HG02763 (cell line): Measurements from ENCODE around the gene MED13L.

Experiments used
- ATAC-seq: cut with Tn5 transposase; IDR thresholded peaks from one replicate; pipeline ENCODE4 v1.9.1; 2021; ENCODE audit warnings: mild to moderate bottlenecking, moderate library complexity; ENCODE audit not compliant: unreplicated experiment

The MED13L gene

GRCh38 chr12:116159593-116160200, 117.8 kb downstream of the MED13L start:
- ATAC-seq: no peak

DNA sequence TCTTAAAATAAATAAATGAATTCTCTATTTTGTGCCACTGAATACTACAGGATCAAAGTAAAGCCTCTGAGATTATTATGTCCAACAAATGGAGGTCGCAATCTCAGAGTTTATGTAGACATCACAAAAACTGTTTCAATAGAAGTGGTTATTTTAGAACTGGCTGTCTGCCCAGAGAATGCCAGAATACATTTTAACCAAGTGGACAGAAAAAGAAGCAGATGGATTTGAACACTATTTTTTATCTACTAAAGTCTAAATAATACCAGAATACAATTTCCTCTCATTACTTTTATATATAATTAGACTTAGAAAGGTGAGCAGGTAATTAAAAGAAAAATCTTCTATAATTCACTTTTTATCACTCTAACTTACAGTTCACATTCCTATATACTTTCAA, 118.3 kb downstream of the MED13L start:
- ATAC-seq: no peak

DNA sequence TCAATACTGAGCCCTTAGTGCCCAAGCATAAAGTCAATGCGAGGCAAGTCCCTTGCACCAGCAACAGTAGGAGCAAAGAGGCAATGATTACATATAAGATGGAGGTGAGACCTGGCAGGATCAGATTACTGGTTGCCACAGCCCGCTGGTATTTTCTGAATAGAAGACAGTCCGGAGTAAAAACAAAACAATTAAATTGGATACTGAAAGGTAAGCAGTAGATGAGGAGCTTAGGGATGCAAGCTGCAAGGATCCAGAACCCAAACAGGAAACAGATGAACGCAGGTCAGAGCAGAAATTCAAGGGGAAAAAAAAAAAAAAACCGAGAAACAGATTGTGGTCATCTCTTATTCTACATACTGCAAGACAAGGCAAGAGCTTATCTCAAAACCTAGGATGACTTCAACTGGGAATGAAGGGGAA, 119.6 kb downstream of the MED13L start:
- no peak for ATAC-seq

DNA sequence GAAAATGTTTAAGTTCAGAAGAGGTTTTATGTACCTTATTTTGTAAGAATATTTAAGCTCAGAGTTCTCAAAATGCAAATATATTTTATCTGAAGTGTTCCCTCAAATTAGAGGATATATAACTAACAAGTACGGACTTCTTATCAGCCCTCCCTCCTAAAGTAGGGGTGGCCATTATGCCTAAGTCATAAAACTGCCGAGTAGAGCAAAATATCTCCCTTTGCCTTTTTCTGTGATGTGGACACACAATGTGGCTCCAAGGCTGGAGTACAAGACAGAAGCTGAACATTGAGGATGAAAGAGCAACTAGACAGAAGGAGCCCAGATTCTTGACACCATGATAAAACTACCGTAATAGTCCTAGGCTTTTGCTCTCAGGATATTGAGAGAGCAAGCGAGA, 120.9 kb downstream of the MED13L start:
- no peak for ATAC-seq

DNA sequence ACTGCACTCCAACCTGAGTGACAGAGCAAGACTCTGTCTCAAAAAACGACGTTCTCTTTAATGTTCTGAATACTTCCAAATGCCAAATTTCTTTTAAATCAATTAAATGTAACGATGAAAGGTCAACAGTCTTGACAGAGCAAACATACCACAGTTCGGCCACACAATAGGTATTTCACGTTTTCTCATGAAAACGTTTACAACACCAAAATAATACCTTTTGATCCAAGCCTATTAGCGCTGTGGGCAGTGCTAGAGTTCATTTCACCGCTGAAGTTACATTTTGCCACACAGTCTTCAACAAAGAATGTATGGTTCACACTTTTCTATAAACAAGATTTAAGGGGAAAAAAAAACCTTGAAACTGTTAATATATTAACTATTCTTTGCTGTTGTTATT, 122.1 kb downstream of the MED13L start:
- no peak for ATAC-seq

DNA sequence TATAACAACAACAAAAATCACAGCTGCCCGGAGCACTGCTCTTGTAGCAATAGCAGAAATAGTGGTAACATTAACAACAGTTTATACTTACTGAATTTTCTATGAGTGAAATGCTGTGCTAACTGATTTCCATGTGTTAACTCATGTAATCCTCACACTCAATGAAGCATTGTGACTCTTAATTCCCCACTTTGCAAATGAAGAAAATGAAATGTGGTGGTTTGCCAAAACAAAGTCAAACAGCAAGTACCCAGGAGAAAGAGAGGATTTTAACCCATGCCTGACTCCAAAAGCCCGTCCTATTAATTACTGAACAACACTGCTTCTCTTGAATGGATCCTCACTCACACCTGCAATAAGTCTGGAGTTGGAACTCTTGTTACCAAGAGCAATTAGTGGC, 123.5 kb downstream of the MED13L start:
- ATAC-seq: no peak

DNA sequence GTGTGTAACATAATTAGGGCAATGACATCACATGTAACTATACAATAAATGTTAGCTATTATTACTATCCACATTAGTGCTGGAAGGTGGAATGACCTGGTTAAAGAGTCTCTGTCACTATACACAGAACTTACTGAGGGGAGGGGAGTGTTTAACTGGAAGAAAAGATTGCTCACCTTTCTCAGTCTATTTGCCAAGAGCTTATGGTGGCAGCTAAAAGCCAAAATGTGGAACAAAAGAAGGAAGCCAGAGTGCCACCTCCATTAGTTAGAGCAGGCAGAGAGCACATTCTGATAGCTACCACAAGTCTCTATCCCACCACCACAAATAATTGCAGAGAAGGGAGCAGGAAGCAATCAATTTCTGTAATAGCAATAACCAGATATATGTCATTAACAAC, 124.4 kb downstream of the MED13L start:
- no peak for ATAC-seq

DNA sequence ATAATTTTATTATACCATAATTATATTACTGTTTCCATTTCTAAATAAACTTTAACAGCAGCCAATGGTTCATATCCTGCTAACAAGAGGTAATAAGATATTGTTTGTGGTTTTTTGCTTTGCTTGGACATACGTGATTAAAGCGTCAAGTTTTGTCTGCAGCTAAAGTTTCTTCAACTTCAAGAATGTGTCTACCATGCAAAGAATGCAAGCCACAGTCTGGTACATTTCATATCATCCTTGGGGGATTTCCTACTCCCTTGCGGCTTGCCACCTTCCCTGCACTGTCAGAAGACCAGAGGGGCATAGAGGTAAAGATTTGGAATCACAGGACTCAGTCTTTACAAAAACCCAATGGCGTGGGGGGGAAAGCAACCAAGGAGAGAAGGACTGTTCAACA, 125.2 kb downstream of the MED13L start:
- no peak for ATAC-seq

DNA sequence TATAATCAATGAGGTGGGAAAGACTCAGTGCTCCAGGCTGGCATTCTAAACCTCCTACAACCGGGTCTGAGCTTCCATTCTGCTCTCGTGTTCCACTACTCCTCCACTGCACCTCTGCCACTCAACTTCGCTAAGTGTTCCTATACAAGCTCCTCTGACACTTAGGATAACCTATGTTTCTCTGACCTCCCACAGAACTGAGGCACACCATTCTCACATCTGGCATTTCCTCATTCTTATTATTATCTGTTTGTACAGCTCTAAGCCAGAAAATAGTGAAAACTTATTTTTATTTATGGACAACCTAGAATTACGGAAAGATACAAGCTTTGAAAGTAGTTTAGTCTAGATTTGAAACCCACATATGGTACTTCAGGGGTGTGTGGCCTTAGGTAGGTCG, 127.0 kb downstream of the MED13L start:
- ATAC-seq: no peak

GRCh38 chr12:116150001-116150400, 127.5 kb downstream of the MED13L start:
- no peak for ATAC-seq

DNA sequence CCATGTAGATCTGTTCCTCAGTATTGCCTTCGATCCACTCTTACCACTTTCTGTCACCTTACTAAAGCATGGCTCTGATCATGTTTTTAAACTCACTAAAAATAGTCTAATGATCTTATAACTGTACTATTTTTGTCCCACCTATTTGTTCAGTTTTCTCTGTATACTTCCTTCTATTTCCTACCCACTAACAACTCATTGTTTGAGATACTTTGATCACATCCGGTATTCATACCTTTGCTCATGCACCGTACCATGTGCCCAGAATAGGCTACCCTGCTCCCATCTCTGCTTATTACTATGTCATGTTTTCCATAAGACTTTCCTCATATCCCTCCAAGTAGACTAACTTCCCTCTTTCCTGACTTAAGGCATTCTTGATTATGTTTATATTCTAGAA, 128.6 kb downstream of the MED13L start:
- no peak for ATAC-seq

- no peak for ATAC-seq
These were observed 131.1 kb downstream of the MED13L start for GRCh38 chr12:116146386-116146785.

GRCh38 chr12:116145451-116145850, 132.0 kb downstream of the MED13L start:
- ATAC-seq: no peak

DNA sequence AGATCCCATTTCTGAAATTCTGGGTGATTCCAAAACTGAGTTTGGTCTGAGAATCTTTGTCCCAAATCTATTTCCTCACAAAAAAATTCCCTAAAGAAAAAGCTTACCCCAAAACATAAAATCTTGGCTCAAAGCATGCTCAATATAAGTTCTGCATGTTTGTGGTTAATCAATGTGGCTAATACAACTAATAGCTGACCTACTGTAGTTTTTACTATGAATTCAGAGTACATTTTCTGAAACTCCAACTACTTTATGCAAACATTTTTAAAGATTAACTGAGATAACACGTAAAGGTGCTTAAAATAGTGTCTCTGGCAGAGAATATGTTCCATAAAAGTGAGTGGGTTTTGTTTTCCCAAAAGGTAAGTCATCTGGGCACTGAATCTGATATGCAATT, 133.1 kb downstream of the MED13L start:
- no peak for ATAC-seq

GRCh38 chr12:116143909-116144308, 133.6 kb downstream of the MED13L start:
- no peak for ATAC-seq

- no peak for ATAC-seq
These were observed 134.3 kb downstream of the MED13L start for GRCh38 chr12:116142936-116143898.

DNA sequence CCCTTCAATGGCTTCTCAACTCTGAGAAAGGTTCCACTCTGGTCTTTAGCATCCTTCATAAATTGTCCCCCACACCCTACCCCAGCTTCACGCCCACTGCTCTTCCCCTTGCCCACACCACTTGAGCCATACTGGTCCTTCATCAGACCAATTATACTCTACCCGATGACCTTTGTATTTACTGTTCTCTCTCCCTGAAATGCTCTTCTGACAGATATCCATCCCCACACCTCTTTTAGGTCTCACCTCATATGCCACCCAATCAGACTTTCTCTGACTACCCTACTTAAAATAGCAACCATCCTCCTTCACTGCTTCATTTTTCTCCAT, 135.7 kb downstream of the MED13L start:
- no peak for ATAC-seq

DNA sequence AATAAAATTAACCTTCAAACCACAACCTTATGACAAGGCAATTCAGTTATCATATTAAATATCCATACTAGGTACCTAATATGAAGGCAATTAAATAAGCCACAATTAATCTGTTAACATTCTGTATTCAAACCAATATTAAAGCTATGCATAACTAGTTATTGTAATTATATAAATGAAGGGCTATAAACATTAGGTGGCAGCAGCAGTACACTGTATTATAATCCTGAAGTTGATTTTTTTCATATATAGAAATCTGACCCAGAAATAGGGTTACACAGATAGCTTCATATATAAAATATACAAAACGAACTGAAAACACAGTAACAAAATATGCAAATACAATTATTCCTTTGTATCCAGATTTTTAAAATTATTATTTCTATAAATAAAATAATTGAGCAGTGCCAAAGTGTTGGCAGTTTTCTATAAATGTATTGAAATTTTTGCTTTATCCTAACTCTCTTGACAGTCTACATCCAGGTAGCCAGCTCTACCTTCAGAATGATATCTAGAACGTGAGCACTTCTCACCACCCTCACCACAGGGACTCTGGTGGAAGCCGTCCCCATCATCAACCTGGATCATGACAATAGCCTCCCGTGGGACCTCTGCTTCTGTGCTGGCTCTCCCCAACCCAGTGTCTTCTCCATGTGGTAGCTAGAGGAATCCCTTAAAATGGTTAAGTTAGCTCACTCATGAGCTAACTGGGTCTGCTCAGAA, 136.2 kb downstream of the MED13L start:
- no peak for ATAC-seq

DNA sequence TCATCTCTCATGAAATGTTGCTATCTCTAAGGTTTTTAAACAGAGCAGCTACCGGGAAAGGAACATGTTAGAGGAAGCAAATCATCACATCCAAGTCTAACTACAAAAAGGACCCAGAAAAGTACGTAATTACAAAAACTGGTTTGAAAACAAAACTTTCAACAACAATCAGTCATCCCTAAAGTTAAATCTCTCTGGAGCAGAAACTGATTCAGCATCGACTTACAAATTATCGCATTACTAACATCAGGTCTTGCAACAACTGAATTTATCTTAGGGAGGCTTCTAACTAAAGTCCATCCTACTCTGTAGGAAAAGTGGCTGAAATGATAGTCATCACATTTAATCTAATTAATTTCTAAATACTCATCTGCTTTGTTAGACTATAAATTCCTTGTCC, 137.0 kb downstream of the MED13L start:
- ATAC-seq: no peak

DNA sequence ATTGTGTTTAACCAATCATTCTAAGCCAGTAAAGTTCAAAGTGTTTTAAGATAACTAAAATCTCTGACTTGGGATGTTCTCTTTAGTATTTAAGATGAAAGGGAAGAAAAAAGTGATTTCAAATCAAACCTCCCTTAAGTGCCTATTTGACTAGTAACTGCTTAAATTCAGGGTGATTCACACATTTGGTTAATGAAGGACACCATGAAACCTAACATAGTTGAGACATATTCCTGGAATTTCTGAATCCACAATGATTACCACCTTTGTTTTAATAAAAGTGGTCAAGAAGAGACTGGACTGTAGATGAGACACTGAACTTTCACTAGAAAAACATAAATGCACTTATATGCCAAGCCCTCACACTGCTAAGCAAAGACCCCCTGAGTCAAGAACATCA, 138.7 kb downstream of the MED13L start:
- no peak for ATAC-seq

- no peak for ATAC-seq
These were observed 139.1 kb downstream of the MED13L start for GRCh38 chr12:116138364-116138763.

DNA sequence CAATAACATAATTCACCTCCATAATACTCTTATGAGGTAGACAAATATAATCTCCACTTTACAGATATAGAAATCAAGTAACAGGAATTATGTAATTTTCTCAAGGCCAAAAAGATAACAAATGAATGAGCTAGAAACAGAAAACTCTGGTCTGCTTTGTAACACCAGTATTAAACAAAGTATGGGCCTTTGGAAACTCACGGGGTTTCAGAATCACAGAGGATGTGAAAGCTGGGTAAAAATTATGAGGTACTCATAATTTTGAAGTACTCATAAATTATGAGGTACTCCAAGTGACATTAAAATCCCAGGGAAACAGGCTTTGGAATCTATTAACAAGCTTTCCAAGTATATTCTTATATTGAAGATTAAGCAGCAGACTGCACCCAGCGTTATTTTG, 140.2 kb downstream of the MED13L start:
- no peak for ATAC-seq
